NCI-H146 (cell line): ENCODE measurements around the gene FOXA2.
"Not testable (repeated sequence)": the region's sequence is repeated elsewhere in the genome, so short reads cannot be mapped to it uniquely, and the experiment has no call there.

Experiments used
- DNase-seq: peaks from one replicate; lab custom pipeline; 2025; lab: John Stamatoyannopoulos, UW

The FOXA2 gene

GRCh38 chr20:22584522-22584921, at the start of gene FOXA2:
TSS of gene FOXA2 (minus strand) at chr20:22584572. CDS start at chr20:22584278, 294 bp downstream.
- peak; percentile 98 for DNase-seq

- DNase-seq, result peak; percentile 88
These were observed 46.3 kb upstream of the FOXA2 start for GRCh38 chr20:22630701-22631100.

- peak; percentile 51 for DNase-seq
These were observed 45.6 kb upstream of the FOXA2 start for GRCh38 chr20:22629927-22630326.

GRCh38 chr20:22629447-22629846, 45.1 kb upstream of the FOXA2 start:
- DNase-seq, result peak; percentile 12

- DNase-seq, result no peak
These were observed 42.1 kb upstream of the FOXA2 start for GRCh38 chr20:22626496-22626895.

GRCh38 chr20:22623211-22623610, 38.8 kb upstream of the FOXA2 start:
- peak; percentile 26 for DNase-seq

- no peak for DNase-seq
These were observed 36.0 kb upstream of the FOXA2 start for GRCh38 chr20:22620342-22620741.

- no peak for DNase-seq
These were observed 35.4 kb upstream of the FOXA2 start for GRCh38 chr20:22619806-22620205.

- DNase-seq, result no peak
These were observed 34.9 kb upstream of the FOXA2 start for GRCh38 chr20:22619272-22619671.

GRCh38 chr20:22617160-22617559, 32.8 kb upstream of the FOXA2 start:
- peak; percentile 18 for DNase-seq

- DNase-seq, result no peak
These were observed 32.2 kb upstream of the FOXA2 start for GRCh38 chr20:22616551-22616950.

GRCh38 chr20:22615425-22615824, 31.1 kb upstream of the FOXA2 start:
- DNase-seq, result no peak

GRCh38 chr20:22611636-22612035, 27.3 kb upstream of the FOXA2 start:
- no peak for DNase-seq

- DNase-seq, result no peak
These were observed 23.3 kb upstream of the FOXA2 start for GRCh38 chr20:22607695-22608094.

- no peak for DNase-seq
These were observed 20.4 kb upstream of the FOXA2 start for GRCh38 chr20:22604815-22605214.

GRCh38 chr20:22601361-22602141, 17.2 kb upstream of the FOXA2 start:
- no peak for DNase-seq

GRCh38 chr20:22599258-22599657, 14.9 kb upstream of the FOXA2 start:
- not testable (repeated sequence) for DNase-seq

- no peak for DNase-seq
These were observed 12.9 kb upstream of the FOXA2 start for GRCh38 chr20:22597303-22597702.

- DNase-seq, result no peak
These were observed 6.3 kb upstream of the FOXA2 start for GRCh38 chr20:22590662-22591061.

- DNase-seq, result no peak
These were observed 2.4 kb upstream of the FOXA2 start for GRCh38 chr20:22586645-22587310.

- DNase-seq, result no peak
These were observed 1.6 kb upstream of the FOXA2 start for GRCh38 chr20:22585786-22586493.

- DNase-seq, result peak; percentile 93
These were observed 782 bp upstream of the FOXA2 start for GRCh38 chr20:22584922-22585785.
